GM12878 (cell line): ENCODE data around the gene CHKA. TPM values are rescaled to one million over a fixed set of nuclear protein-coding genes. Genes with fewer than 3 reads are reported as not detected.

ENCODE experiments used
- ATF3 ChIP-seq: IDR thresholded peaks from 2 replicates; pipeline ENCODE4 v1.6.1; 2011; ENCODE audit warnings: low read depth, mild to moderate bottlenecking, low read length, moderate library complexity, borderline replicate concordance; ENCODE audit errors: extremely low read depth
- BMI1 ChIP-seq: fragments of 450-650 bp; IDR thresholded peaks from 2 replicates; pipeline ENCODE4 v1.6.1; 2016; ENCODE audit warnings: mild to moderate bottlenecking, moderate library complexity, borderline replicate concordance
- E2F8 ChIP-seq: fragments of 450-650 bp; IDR thresholded peaks from 2 replicates; pipeline ENCODE4 v1.6.1; 2018; ENCODE audit warnings: mild to moderate bottlenecking, low read depth, moderate library complexity; ENCODE audit not compliant: partially characterized antibody
- FOXM1 ChIP-seq: IDR thresholded peaks from 2 replicates; pipeline ENCODE4 v1.6.1; 2012; ENCODE audit warnings: low read depth, mild to moderate bottlenecking, inconsistent platforms, low read length, moderate library complexity
- GATAD2B ChIP-seq: fragments of 450-650 bp; conservative IDR thresholded peaks from 2 replicates; pipeline ENCODE4 v1.6.1; 2017; ENCODE audit warnings: low read depth, mild to moderate bottlenecking, moderate library complexity
- HDGF ChIP-seq: fragments of 450-650 bp; IDR thresholded peaks from 2 replicates; pipeline ENCODE4 v1.6.1; 2016; ENCODE audit warnings: antibody characterized with exemption
- IKZF2 ChIP-seq, 2 experiments: fragments of 450-650 bp; IDR thresholded peaks; 2 replicates each; pipeline ENCODE4 v1.6.1; 2017; ENCODE audit warnings: mild to moderate bottlenecking in 2 of 2, moderate library complexity in 2 of 2
- MXI1 ChIP-seq: fragments of 150-350 bp; IDR thresholded peaks from 2 replicates; pipeline ENCODE4 v1.6.1; 2011; ENCODE audit warnings: low read depth, mild to moderate bottlenecking, inconsistent platforms, low read length, improper control_type of control experiment
- MYB ChIP-seq: fragments of 150-350 bp; IDR thresholded peaks from 2 replicates; pipeline ENCODE4 v1.6.1; 2014; ENCODE audit warnings: mild to moderate bottlenecking, low read depth, low read length, borderline replicate concordance
- NBN ChIP-seq: fragments of 450-650 bp; IDR thresholded peaks from 2 replicates; pipeline ENCODE4 v1.6.1; 2016
- NR2C2 ChIP-seq: IDR thresholded peaks from 2 replicates; pipeline ENCODE4 v1.6.1; 2011; ENCODE audit warnings: borderline replicate concordance, low read depth; ENCODE audit not compliant: control insufficient read depth, insufficient read length
- NRF1 ChIP-seq: conservative IDR thresholded peaks from 2 replicates; pipeline ENCODE4 v1.6.1; 2011; ENCODE audit warnings: mild to moderate bottlenecking, low read depth, low read length, improper control_type of control experiment
- POU2F2 ChIP-seq: IDR thresholded peaks from 3 replicates; pipeline ENCODE4 v1.6.1; 2011; ENCODE audit warnings: low read depth, mild to moderate bottlenecking, low read length, borderline replicate concordance
- RCOR1 ChIP-seq: conservative IDR thresholded peaks from 2 replicates; pipeline ENCODE4 v1.6.1; 2012; ENCODE audit warnings: low read depth, low read length, improper control_type of control experiment
- REST ChIP-seq: IDR thresholded peaks from 2 replicates; pipeline ENCODE4 v1.6.1; 2012; ENCODE audit warnings: mild to moderate bottlenecking, low read depth, low read length
- SP1 ChIP-seq: IDR thresholded peaks from one replicate; pipeline ENCODE4 v1.6.1; 2011; ENCODE audit warnings: low read depth, low read length
- polyA plus RNA-seq, 11 experiments: library from polyadenylated mRNA; depleted of rRNA in 4 of 11; unstranded in 6 of 11; stranded (reverse) in 5 of 11; fragments of >200 nt; fragmentation: Nextera tagmentation in 4 of 11; fragmentation: Illumina TruSeq in 1 of 11; extraction: Ambion mirVana in 4 of 11; extraction: Trizol in 1 of 11; gene quantifications; 1 replicate in 1 of 11; 2 replicates in 10 of 11; pipeline versions ENCODE4 v1.2.1 to v1.2.3, GENCODE V29; 2011 to 2016; ENCODE audit warnings: inconsistent platforms in 2 of 11, missing spikeins in 2 of 11, low read depth in 1 of 11
- total RNA-seq, 4 experiments: library from RNA; depleted of rRNA in 3 of 4; stranded (reverse); fragments of >200 nt in 3 of 4; fragmentation: Illumina TruSeq in 1 of 4; extraction: Trizol in 1 of 4; gene quantifications; 2 replicates each; pipeline versions ENCODE4 v1.2.1 to v1.2.3, GENCODE V29; 2013 to 2021
- TF ChIP-seq, protein P1 (sequence below): IDR thresholded peaks from 2 replicates; pipeline ENCODE4 v1.6.1; 2012; ENCODE audit warnings: low read depth, low read length, improper control_type of control experiment
- TF ChIP-seq, protein P2 (sequence below): fragments of 450-650 bp; IDR thresholded peaks from 2 replicates; pipeline ENCODE4 v1.6.1; 2017; ENCODE audit warnings: mild to moderate bottlenecking, low read depth, inconsistent platforms; ENCODE audit not compliant: poor library complexity, severe bottlenecking

Gene CHKA
- total and polyA plus RNA-seq, 10 of the 15 experiments (the other 5 are each of a cell fraction or from before 2014, with no cell fraction given): 5.2 to 29.2 (median 21.2) TPM

GRCh38 chr11:68003846-68004550 lies 117.2 kb downstream of the CHKA start, which contains the start of gene UNC93B1 (continued):
- no peak for TF ChIP-seq ATF3
- TF ChIP-seq, protein P1, sequence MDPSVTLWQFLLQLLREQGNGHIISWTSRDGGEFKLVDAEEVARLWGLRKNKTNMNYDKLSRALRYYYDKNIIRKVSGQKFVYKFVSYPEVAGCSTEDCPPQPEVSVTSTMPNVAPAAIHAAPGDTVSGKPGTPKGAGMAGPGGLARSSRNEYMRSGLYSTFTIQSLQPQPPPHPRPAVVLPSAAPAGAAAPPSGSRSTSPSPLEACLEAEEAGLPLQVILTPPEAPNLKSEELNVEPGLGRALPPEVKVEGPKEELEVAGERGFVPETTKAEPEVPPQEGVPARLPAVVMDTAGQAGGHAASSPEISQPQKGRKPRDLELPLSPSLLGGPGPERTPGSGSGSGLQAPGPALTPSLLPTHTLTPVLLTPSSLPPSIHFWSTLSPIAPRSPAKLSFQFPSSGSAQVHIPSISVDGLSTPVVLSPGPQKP: no peak
- no peak for TF ChIP-seq IKZF2 (IDR thresholded peaks at IDR 0.05)
- TF ChIP-seq FOXM1: no peak
- TF ChIP-seq E2F8: no peak
- no peak for TF ChIP-seq MYB
- TF ChIP-seq GATAD2B: peak; percentile 29; the same call in 1 of the 2 replicates
- TF ChIP-seq, protein P2, sequence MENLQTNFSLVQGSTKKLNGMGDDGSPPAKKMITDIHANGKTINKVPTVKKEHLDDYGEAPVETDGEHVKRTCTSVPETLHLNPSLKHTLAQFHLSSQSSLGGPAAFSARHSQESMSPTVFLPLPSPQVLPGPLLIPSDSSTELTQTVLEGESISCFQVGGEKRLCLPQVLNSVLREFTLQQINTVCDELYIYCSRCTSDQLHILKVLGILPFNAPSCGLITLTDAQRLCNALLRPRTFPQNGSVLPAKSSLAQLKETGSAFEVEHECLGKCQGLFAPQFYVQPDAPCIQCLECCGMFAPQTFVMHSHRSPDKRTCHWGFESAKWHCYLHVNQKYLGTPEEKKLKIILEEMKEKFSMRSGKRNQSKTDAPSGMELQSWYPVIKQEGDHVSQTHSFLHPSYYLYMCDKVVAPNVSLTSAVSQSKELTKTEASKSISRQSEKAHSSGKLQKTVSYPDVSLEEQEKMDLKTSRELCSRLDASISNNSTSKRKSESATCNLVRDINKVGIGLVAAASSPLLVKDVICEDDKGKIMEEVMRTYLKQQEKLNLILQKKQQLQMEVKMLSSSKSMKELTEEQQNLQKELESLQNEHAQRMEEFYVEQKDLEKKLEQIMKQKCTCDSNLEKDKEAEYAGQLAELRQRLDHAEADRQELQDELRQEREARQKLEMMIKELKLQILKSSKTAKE: no peak
- peak; percentile 49 for TF ChIP-seq NRF1
- peak; percentile 79 for TF ChIP-seq MXI1
- 0 out of 2 replicates have a peak, but pooled peaks have one; percentile 28 for TF ChIP-seq RCOR1
- TF ChIP-seq REST: no peak
- TF ChIP-seq SP1: peak; percentile 57
- no peak for TF ChIP-seq BMI1
- TF ChIP-seq NR2C2: no peak
- 0 out of 3 replicates have a peak, but pooled peaks have one; percentile 40 for TF ChIP-seq POU2F2
- no peak for TF ChIP-seq HDGF
- peak; percentile 53; the same call in 1 of the 2 replicates for TF ChIP-seq NBN
- TF ChIP-seq, all 136 proteins: peak for 31
